NCI-H2196 (cell line): ENCODE data around the gene LTC4S.
"Not testable (repeated sequence)": the region's sequence is repeated elsewhere in the genome, so short reads cannot be mapped to it uniquely, and the experiment has no call there.

ENCODE experiments used
- DNase-seq: peaks from one replicate; lab custom pipeline; 2025; ENCODE audit not compliant: unreplicated experiment; lab: John Stamatoyannopoulos, UW

The LTC4S gene

DNA sequence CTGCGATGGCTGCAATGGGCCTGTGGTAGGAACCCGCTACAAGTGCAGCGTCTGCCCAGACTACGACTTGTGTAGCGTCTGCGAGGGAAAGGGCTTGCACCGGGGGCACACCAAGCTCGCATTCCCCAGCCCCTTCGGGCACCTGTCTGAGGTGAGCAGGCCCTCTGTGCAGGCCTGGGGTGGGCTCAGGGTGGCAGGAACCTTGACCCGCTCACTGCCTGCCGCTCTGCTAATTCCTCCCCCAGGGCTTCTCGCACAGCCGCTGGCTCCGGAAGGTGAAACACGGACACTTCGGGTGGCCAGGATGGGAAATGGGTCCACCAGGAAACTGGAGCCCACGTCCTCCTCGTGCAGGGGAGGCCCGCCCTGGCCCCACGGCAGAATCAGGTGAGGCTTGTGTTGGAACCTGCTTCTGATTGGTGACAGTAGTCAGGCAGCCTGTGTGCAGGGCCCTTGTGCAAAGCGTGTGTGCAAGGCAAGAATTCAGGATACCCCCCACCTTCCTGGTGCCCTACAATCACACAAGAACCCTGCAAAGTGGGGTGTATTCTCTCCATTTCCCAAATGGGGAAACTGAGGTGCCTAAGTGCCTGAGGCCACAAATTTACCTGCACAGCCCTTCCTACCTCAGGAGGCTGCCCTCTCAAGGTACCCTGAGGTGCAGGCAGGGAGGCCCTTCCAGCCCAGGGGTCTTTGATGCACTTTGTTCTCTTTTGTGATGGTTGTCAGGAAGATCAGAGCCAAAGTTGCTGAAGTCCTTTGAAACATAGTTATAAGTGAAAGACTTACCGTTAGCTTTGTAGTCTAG, 30.4 kb downstream of the LTC4S start:
- no peak for DNase-seq

DNA sequence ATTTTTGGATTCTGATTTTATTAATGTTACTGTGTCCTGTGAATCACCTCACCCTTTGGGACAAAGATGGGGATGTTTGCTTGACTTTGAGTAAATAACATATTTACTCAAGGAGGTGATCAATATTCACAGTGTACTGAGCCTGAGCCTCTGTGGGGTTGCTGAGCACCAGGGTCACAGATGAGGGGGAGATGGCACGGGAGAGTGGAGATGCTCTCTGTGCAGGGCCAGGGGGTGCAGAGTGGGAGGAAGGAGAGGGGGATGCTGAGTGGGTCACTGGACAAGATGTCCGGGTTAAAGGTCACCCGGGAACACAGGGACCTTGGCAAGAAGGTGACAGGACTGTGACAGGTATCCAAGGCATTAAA, 30.9 kb downstream of the LTC4S start:
- DNase-seq = no peak

DNA sequence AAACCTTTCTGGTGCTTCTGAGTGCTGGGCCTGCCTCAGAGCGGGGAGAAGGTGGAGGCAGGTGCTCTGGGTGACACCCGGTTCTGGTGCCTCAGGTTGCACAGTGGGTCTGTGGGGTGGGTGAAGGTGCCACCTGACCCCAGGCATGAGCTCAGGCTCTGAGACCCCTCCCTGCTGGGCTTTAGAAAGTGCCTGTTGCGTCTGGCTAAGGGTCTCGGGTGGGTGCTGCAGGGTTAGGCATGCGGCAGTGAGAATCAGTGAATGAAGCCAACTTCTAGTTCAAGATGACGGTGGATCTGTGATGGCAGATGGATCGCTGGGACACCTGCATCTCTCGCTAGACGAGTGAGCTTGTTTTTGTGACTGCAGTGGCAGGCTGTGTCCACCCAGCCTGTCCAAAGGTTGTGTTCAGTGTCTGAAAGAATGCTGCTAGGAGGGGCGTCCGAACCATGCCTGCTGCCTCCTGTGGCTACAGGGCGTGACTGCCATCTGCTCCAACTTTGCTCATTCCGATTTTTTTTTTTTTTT, 31.9 kb downstream of the LTC4S start:
- no peak for DNase-seq

GRCh38 chr5:179827680-179828079, 33.9 kb downstream of the LTC4S start:
- no peak for DNase-seq

DNA sequence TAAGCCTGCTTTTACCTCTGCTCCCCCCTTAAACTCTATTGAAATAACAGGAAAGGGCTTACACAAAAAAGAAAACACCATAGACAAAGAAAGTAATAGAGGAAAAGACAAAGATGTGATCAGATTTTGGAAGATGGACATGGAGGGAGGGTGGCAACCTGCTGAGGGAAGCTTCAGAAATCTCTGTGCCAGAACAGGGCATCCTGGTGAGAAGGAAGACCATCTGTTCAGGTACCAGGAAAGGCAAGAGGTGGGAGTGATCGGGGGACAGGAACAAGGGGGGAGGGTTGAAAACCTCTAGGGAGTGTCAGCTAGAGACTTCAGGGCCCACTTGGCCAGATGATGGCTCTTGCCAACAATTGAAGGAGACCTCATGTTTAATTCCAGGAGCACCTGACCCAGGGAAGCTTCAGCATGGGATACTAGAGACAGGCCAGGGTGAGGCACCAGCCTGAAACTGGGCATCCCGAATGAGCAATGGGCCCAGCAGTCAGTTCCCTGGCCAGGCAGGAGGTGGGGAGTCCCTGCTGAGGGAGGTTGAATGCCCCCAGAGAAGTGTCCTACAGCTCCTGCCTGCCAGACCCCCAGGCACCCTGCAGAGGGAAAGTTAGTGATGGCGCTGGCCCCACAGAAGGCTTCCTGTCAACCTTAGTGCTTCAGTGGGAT, 35.1 kb downstream of the LTC4S start:
- DNase-seq = no peak

DNA sequence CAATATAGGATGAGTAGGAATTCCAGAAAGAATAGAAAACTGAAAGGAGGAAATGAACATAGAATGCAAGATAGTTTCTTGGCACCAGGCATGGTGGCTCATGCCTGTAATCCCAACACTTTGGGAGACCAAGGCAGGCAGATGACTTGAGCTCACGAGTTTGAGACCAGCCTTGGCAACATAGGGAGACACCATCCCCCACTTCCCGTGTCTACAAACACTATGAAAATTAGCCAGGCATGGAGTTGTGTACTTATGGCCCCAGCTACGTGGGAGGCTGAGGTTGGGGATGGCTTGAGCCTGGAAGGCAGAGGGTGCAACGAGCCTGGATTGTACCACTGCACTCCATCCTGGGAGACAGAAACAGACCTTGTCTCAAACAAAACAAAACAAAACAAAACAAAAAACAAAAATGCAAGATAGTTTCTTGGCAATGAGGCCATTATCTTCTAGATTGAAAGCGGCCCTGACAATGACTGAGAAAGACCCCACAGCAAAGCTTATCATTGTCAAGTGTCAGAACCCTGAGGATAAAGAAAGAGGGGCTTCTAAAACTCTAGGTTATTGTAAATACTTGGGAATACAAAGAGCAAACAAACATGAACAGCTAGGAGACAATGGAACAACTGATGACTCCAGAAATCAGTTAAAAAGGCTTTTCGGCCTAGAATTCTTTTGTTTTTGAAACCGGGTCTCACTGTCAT, 36.1 kb downstream of the LTC4S start:
- DNase-seq = no peak

GRCh38 chr5:179830818-179831468, 37.2 kb downstream of the LTC4S start:
- DNase-seq = no peak

DNA sequence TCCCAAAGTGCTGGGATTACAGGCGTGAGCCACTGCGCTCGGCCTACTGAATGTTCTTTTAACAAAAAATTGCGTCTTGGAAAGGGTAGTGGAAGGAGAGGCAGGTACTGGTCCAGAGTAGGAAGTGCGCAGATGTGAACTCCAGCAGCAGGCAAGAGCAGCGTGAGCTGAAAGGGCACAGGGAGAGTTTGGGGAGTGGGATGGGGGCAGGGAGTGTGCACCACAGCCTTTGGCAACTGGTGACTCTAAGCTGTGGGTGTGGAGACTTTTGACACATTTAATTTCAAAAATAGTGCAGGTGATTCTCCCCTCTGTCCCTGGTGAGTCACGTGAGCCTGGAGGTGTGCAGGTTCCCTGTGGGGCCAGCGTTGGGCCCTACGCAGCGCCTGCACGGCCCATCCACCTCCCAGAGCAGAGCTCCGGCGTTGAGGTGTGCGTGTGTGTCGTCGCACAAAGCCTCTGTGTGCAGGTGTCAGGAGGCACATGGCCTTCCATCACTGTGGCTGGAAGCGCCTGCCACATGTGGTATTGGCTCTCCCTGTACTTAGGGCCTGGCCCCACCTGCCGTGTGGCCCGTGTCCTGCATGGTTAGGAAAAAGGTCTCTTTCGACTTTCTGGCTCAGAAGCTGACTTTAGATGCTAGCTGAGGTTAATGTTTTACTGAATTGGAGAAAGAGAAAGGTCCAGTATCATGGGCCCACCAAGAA, 38.4 kb downstream of the LTC4S start:
- DNase-seq = no peak

- DNase-seq = no peak
Observed at GRCh38 chr5:179833056-179833708, 39.4 kb downstream of the LTC4S start.

- DNase-seq = no peak
Observed at GRCh38 chr5:179833709-179834070, 39.9 kb downstream of the LTC4S start.

- DNase-seq = no peak
Observed at GRCh38 chr5:179834120-179834519, 40.3 kb downstream of the LTC4S start.

DNA sequence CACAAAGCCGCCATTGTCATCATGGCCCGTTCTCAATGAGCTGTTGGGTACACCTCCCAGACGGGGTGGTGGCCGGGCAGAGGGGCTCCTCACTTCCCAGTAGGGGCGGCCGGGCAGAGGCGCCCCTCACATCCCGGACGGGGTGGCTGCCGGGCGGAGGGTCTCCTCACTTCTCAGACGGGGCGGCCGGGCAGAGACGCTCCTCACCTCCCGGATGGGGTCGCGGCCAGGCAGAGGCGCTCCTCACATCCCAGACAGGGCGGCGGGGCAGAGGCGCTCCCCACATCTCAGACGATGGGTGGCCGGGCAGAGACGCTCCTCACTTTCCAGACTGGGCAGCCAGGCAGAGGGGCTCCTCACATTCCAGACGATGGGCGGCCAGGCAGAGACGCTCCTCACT, 41.1 kb downstream of the LTC4S start:
- DNase-seq = not testable (repeated sequence)

DNA sequence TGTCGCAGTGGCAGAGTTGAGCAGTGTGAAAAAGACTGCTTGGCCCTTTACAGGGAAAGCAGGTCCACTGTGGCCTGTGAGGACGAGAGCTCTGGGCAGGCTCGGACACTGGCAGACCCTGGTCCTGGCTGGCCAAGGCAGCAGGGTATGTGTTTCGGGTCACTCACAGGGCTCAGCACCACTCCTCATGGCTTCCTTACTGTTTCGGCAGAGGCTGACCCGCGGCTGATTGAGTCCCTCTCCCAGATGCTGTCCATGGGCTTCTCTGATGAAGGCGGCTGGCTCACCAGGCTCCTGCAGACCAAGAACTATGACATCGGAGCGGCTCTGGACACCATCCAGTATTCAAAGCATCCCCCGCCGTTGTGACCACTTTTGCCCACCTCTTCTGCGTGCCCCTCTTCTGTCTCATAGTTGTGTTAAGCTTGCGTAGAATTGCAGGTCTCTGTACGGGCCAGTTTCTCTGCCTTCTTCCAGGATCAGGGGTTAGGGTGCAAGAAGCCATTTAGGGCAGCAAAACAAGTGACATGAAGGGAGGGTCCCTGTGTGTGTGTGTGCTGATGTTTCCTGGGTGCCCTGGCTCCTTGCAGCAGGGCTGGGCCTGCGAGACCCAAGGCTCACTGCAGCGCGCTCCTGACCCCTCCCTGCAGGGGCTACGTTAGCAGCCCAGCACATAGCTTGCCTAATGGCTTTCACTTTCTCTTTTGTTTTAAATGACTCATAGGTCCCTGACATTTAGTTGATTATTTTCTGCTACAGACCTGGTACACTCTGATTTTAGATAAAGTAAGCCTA, 42.6 kb downstream of the LTC4S start:
- DNase-seq = no peak

DNA sequence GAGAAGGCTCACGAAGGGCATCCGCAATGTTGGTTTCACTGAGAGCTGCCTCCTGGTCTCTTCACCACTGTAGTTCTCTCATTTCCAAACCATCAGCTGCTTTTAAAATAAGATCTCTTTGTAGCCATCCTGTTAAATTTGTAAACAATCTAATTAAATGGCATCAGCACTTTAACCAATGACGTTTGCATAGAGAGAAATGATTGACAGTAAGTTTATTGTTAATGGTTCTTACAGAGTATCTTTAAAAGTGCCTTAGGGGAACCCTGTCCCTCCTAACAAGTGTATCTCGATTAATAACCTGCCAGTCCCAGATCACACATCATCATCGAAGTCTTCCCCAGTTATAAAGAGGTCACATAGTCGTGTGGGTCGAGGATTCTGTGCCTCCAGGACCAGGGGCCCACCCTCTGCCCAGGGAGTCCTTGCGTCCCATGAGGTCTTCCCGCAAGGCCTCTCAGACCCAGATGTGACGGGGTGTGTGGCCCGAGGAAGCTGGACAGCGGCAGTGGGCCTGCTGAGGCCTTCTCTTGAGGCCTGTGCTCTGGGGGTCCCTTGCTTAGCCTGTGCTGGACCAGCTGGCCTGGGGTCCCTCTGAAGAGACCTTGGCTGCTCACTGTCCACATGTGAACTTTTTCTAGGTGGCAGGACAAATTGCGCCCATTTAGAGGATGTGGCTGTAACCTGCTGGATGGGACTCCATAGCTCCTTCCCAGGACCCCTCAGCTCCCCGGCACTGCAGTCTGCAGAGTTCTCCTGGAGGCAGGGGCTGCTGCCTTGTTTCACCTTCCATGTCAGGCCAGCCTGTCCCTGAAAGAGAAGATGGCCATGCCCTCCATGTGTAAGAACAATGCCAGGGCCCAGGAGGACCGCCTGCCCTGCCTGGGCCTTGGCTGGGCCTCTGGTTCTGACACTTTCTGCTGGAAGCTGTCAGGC, 43.6 kb downstream of the LTC4S start:
- DNase-seq = no peak

DNA sequence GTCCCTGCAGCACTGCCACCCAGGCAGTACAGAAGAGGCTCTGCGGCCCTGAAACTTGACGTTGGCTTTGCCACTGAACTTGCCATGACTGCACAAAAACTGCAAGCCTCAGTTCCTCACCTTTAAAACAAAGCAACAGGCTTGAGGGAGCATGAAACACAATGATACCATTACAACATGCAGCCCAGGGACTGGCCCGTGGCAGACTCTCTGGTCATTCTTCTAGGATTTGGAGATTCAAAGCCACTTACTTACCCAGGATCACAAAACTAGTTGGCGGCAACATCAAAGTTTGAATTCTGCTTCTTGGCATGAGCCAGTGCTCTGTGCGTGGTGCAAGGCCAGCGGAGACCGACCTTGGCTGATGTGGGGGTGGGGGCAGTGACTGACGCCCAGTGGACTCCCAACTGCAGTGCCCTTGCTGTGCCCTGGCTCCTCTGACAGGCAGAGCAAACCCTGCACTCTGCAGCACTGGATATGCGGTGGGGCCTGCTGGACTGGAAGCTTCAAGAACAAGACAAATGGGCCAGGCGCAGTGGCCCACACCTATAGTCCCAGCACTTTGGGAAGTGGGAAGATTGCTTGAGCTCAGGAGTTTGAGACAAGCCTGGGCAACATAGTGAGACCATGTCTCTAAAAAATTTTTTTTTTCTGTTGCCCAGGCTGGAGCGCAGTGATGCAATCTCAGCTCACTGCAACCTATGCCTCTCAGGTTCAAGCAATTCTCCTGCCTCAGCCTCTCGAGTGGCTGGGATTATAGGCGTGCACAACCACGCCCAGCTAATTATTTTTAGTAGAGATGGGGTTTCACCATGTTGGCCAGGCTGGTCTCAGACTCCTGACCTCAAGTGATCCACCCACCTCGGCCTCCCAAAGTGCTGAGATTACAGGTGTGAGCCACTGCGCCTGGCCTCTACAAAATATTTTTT, 45.8 kb downstream of the LTC4S start:
- DNase-seq = no peak

- no peak for DNase-seq
Observed at GRCh38 chr5:179840321-179840720, 46.5 kb downstream of the LTC4S start.

- DNase-seq = no peak
Observed at GRCh38 chr5:179840766-179841165, 47.0 kb downstream of the LTC4S start.
